HepG2 (cell line): Measurements from ENCODE around the gene IGIP. TPM values are rescaled to one million over a fixed set of nuclear protein-coding genes. Genes with fewer than 3 reads are reported as not detected.

Experiments
- AGO1 ChIP-seq: fragments of 200-400 bp; formaldehyde crosslinking; IDR thresholded peaks from 2 replicates; pipeline ENCODE4 v1.6.1; 2017; ENCODE audit warnings: mild to moderate bottlenecking, low read depth, low read length, moderate library complexity; ENCODE audit not compliant: poor library complexity, severe bottlenecking
- ASH2L ChIP-seq: fragments of 300-600, 200-600 bp; sonication (generic); IDR thresholded peaks from 2 replicates; pipeline ENCODE4 v1.7.0; 2017; ENCODE audit warnings: low read depth, mild to moderate bottlenecking, moderate library complexity, mixed read lengths, low read length; ENCODE audit not compliant: insufficient read length
- CREB1 ChIP-seq, 2 experiments: fragments of 450-650 bp in 1 of 2; IDR thresholded peaks; 2 replicates each; pipeline ENCODE4 v1.6.1; 2016 to 2017; ENCODE audit warnings: control low read depth in 1 of 2, mild to moderate bottlenecking in 1 of 2, missing compliant biosample characterization in 1 of 2, missing genetic modification characterization in 1 of 2
- GLI4 ChIP-seq: sonication (generic); formaldehyde crosslinking; IDR thresholded peaks from 2 replicates; pipeline ENCODE4 v1.5.1; 2020; ENCODE audit warnings: missing genetic modification reagents, mild to moderate bottlenecking, moderate library complexity, borderline replicate concordance
- HES4 ChIP-seq: sonication (generic); formaldehyde crosslinking; IDR thresholded peaks from 2 replicates; pipeline ENCODE4 v1.9.0; 2021; ENCODE audit warnings: mild to moderate bottlenecking, missing genetic modification reagents, borderline replicate concordance
- HNF4A ChIP-seq: sonication (generic); formaldehyde crosslinking; IDR thresholded peaks from 2 replicates; pipeline ENCODE4 v1.4.0; 2020; ENCODE audit warnings: missing genetic modification reagents
- IKZF1 ChIP-seq: fragments of 450-650 bp; IDR thresholded peaks from 2 replicates; pipeline ENCODE4 v1.7.1; 2016
- IKZF4 ChIP-seq: sonication (generic); formaldehyde crosslinking; IDR thresholded peaks from 2 replicates; pipeline ENCODE4 v1.5.1; 2020; ENCODE audit warnings: borderline replicate concordance, mild to moderate bottlenecking, low read depth, missing genetic modification reagents; ENCODE audit errors: not compliant biosample characterization
- JUN ChIP-seq: sonication (generic); formaldehyde crosslinking; IDR thresholded peaks from 2 replicates; pipeline ENCODE4 v1.4.0; 2020; ENCODE audit warnings: mild to moderate bottlenecking, missing genetic modification reagents
- SIN3B ChIP-seq: fragments of 150-350 bp; IDR thresholded peaks from 2 replicates; pipeline ENCODE4 v1.6.1; 2014; ENCODE audit warnings: low read length
- ZNF180 ChIP-seq: sonication (generic); formaldehyde crosslinking; IDR thresholded peaks from 2 replicates; pipeline ENCODE4 v1.4.0; 2020; ENCODE audit warnings: low read depth, missing genetic modification reagents, borderline replicate concordance
- ZNF383 ChIP-seq: sonication (generic); formaldehyde crosslinking; IDR thresholded peaks from 2 replicates; pipeline ENCODE4 v1.4.0; 2020; ENCODE audit warnings: missing genetic modification reagents, mild to moderate bottlenecking, borderline replicate concordance
- ZNF557 ChIP-seq: sonication (generic); formaldehyde crosslinking; IDR thresholded peaks from 2 replicates; pipeline ENCODE4 v1.4.0; 2020; ENCODE audit warnings: missing genetic modification reagents
- ZNF605 ChIP-seq: sonication (generic); formaldehyde crosslinking; IDR thresholded peaks from 2 replicates; pipeline ENCODE4 v1.8.0; 2022; ENCODE audit warnings: mild to moderate bottlenecking, missing genetic modification reagents
- ZNF709 ChIP-seq: sonication (generic); formaldehyde crosslinking; IDR thresholded peaks from 2 replicates; pipeline ENCODE4 v1.5.0; 2020; ENCODE audit warnings: mild to moderate bottlenecking, missing genetic modification reagents
- ZNF75D ChIP-seq: sonication (generic); formaldehyde crosslinking; IDR thresholded peaks from 2 replicates; pipeline ENCODE4 v1.8.1; 2023; ENCODE audit warnings: missing genetic modification reagents, mild to moderate bottlenecking, borderline replicate concordance
- ZNF788 ChIP-seq: sonication (generic); formaldehyde crosslinking; IDR thresholded peaks from 2 replicates; pipeline ENCODE4 v1.5.0; 2020; ENCODE audit warnings: mild to moderate bottlenecking, missing genetic modification reagents, borderline replicate concordance
- polyA plus RNA-seq, 8 experiments: library from polyadenylated mRNA; depleted of rRNA in 3 of 8; stranded (reverse) in 7 of 8; unstranded in 1 of 8; fragments of >200 nt; fragmentation: Illumina TruSeq in 4 of 8; extraction: Trizol in 4 of 8; gene quantifications; 2 replicates each; pipeline versions ENCODE4 v1.2.1 to v1.2.3, GENCODE V29; 2011 to 2016; ENCODE audit warnings: low read depth in 4 of 8, missing spikeins in 1 of 8, mixed read lengths in 1 of 8; ENCODE audit not compliant: insufficient read depth in 1 of 8
- total RNA-seq, 5 experiments: library from RNA; depleted of rRNA; stranded (reverse); fragments of >200 nt; fragmentation: Illumina TruSeq; extraction: Trizol; gene quantifications; 2 replicates each; pipeline ENCODE4 v1.2.3, GENCODE V29; 2016; ENCODE audit warnings: low read depth in 1 of 5
- TF ChIP-seq, protein P1 (sequence below): sonication (generic); formaldehyde crosslinking; IDR thresholded peaks from 2 replicates; pipeline ENCODE4 v1.4.0; 2020; ENCODE audit warnings: mild to moderate bottlenecking, missing genetic modification reagents
- TF ChIP-seq, protein P2 (sequence below): sonication (generic); formaldehyde crosslinking; IDR thresholded peaks from 2 replicates; pipeline ENCODE4 v1.9.0; 2021; ENCODE audit warnings: missing genetic modification reagents, mild to moderate bottlenecking, borderline replicate concordance
- TF ChIP-seq, protein P3 (sequence below): sonication (generic); formaldehyde crosslinking; IDR thresholded peaks from 2 replicates; pipeline ENCODE4 v1.8.1; 2023; ENCODE audit warnings: mild to moderate bottlenecking, missing genetic modification reagents, borderline replicate concordance
- TF ChIP-seq, protein P4 (sequence below): sonication (generic); formaldehyde crosslinking; IDR thresholded peaks from 2 replicates; pipeline ENCODE4 v1.5.0; 2020; ENCODE audit warnings: mild to moderate bottlenecking, missing genetic modification reagents
- TF ChIP-seq, protein P5 (sequence below): sonication (generic); formaldehyde crosslinking; IDR thresholded peaks from 2 replicates; pipeline ENCODE4 v1.5.1; 2020; ENCODE audit warnings: missing genetic modification reagents, mild to moderate bottlenecking, borderline replicate concordance

The IGIP gene
- total and polyA plus RNA-seq, 2 of the 13 experiments (the other 11 are each of a cell fraction or from before 2014, with no cell fraction given) = 1.7 to 2.1 TPM

DNA sequence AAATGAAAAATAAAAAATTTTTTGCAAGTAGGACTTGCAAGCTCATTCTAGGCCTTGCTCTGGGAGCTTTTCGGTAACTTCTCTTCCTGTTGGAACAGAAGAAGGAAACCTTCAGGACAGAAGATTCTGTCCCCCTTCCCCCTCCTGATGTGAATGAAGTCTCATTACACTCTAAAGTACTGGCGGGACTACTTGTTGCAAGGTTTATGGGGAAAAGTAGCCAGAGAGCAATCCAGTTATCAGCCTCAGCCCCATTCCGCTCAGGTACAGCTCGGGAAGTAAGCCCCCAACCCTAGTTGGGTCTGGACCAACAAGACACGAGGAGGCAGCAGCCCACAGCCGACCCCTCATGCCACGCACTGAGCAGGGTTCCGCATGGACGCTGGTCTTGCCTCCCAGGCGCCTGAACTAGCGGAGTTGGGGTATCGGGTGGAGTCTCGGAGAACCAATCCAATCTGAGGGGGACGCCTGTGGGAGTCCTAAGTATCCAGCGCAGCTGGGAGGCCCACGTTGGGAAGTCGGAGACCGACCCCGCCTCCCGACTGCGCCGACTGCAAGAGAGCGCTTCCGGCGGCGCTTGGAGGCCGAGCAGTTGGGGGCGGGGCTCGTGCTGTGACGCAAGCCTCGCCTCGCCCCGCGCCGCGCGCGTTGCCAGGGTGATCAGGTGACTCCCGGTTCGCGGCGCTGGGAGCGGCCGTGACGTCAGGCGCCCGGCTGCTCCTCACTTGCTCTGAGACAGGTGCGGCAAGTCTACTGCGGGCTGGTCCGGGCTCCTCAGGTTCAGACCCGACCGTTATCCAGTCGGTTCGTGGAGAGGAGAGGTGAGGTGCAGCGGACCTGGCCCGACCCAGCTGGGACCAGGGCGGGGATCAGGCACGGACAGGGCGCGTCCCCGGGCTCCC lies 49.0 kb downstream of the IGIP start, which contains the start of gene CYSTM1 (continued):
- TF ChIP-seq, protein P1, sequence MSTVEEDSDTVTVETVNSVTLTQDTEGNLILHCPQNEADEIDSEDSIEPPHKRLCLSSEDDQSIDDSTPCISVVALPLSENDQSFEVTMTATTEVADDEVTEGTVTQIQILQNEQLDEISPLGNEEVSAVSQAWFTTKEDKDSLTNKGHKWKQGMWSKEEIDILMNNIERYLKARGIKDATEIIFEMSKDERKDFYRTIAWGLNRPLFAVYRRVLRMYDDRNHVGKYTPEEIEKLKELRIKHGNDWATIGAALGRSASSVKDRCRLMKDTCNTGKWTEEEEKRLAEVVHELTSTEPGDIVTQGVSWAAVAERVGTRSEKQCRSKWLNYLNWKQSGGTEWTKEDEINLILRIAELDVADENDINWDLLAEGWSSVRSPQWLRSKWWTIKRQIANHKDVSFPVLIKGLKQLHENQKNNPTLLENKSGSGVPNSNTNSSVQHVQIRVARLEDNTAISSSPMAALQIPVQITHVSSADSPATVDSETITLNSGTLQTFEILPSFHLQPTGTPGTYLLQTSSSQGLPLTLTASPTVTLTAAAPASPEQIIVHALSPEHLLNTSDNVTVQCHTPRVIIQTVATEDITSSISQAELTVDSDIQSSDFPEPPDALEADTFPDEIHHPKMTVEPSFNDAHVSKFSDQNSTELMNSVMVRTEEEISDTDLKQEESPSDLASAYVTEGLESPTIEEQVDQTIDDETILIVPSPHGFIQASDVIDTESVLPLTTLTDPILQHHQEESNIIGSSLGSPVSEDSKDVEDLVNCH (CRISPR knock-in tag) = no peak
- TF ChIP-seq ZNF557 (no peak), CREB1 (IDR thresholded peaks at IDR 0.05) (peak; percentile 99), CREB1 (CRISPR knock-in tag; IDR thresholded peaks at IDR 0.05) (peak; percentile 79), ZNF605 (no peak), SIN3B (no peak), ZNF75D (no peak), IKZF1 (no peak), GLI4 (CRISPR knock-in tag) (no peak), HNF4A (CRISPR knock-in tag) (no peak; the same call in 1 of the 2 replicates), ZNF709 (no peak), AGO1 (peak; percentile 77), IKZF4 (CRISPR knock-in tag) (no peak), JUN (CRISPR knock-in tag) (no peak), ZNF788 (CRISPR knock-in tag) (peak; percentile 60; the same call in 1 of the 2 replicates), ASH2L (no peak), HES4 (CRISPR knock-in tag) (no peak), ZNF383 (CRISPR knock-in tag) (no peak), ZNF180 (CRISPR knock-in tag) (no peak)
- TF ChIP-seq, protein P2, sequence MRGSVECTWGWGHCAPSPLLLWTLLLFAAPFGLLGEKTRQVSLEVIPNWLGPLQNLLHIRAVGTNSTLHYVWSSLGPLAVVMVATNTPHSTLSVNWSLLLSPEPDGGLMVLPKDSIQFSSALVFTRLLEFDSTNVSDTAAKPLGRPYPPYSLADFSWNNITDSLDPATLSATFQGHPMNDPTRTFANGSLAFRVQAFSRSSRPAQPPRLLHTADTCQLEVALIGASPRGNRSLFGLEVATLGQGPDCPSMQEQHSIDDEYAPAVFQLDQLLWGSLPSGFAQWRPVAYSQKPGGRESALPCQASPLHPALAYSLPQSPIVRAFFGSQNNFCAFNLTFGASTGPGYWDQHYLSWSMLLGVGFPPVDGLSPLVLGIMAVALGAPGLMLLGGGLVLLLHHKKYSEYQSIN (CRISPR knock-in tag) = no peak
- TF ChIP-seq, protein P3, sequence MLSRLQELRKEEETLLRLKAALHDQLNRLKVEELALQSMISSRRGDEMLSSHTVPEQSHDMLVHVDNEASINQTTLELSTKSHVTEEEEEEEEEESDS (CRISPR knock-in tag) = no peak
- TF ChIP-seq, protein P4, sequence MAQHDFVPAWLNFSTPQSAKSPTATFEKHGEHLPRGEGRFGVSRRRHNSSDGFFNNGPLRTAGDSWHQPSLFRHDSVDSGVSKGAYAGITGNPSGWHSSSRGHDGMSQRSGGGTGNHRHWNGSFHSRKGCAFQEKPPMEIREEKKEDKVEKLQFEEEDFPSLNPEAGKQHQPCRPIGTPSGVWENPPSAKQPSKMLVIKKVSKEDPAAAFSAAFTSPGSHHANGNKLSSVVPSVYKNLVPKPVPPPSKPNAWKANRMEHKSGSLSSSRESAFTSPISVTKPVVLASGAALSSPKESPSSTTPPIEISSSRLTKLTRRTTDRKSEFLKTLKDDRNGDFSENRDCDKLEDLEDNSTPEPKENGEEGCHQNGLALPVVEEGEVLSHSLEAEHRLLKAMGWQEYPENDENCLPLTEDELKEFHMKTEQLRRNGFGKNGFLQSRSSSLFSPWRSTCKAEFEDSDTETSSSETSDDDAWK (CRISPR knock-in tag) = no peak
- TF ChIP-seq, protein P5, sequence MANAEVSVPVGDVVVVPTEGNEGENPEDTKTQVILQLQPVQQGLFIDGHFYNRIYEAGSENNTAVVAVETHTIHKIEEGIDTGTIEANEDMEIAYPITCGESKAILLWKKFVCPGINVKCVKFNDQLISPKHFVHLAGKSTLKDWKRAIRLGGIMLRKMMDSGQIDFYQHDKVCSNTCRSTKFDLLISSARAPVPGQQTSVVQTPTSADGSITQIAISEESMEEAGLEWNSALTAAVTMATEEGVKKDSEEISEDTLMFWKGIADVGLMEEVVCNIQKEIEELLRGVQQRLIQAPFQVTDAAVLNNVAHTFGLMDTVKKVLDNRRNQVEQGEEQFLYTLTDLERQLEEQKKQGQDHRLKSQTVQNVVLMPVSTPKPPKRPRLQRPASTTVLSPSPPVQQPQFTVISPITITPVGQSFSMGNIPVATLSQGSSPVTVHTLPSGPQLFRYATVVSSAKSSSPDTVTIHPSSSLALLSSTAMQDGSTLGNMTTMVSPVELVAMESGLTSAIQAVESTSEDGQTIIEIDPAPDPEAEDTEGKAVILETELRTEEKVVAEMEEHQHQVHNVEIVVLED = peak; percentile 64; the same call in 1 of the 2 replicates
